ENCODE results near the gene HNRNPC.

HNRNPC gene

DNA sequence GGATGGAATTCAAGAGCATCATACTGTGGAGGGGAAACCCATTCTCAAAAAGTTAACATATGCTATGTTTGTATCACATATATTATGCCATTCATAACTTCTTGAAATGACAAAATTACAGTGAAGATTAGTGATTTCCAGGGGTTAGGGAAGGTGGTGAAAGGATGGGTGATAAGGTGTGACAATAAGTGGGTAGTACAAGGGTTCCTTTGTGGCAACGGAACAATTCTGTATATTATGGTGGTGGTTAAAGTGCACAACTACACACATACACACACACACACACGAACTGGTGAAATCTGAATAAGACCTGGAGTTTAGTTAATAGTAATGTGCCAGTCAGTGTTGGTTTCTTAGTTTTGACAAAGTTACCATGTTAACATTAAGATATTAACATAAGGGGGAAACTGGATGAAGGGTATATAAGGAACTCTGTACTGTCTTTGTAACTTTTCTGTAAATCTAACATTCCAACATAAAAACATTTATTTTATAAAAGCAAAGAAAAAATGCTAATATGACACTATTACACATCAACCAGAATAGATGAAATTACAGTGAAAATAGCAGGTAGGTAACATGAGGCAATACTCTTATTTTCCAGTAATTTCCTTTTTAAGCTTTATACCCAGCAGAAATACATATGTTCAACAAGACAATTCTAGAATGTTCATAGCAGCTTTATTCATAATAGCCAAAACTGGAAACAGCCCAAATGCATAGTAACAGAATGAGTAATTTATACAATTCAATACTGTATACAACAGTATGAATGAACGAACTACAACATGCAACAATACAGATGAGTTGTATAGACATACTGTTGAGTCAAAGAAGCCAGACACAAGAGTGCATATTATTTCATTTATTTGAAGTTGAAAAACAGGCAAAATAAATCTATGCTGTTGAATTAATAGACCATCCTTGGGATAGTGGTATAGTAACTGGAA is 69.4 kb downstream of the HNRNPC start:
- TF ChIP-seq CTCF (conservative IDR thresholded peaks at IDR 0.05; ENCODE audit: low read length): no peak
- no peak for TF ChIP-seq EZH2phosphoT487 (IDR thresholded peaks at IDR 0.05; ENCODE audit: borderline replicate concordance)
- Histone ChIP-seq H3K4me1 (ENCODE audit: insufficient read depth, low read length, poor library complexity, severe bottlenecking) (no peaks in the 10 kb centered on the region), H3F3A (ENCODE audit: low read depth) (no peaks in the 10 kb centered on the region), H3K9me3 (ENCODE audit: insufficient read depth, low read depth, low read length) (no peaks in the 10 kb centered on the region), H3K36me3 (ENCODE audit: insufficient read depth, low read length) (peaks cover 11% of the 10 kb centered on the region; the same call in 1 of the 2 replicates), H3K4me2 (ENCODE audit: low read depth, low read length, poor library complexity, severe bottlenecking) (no peak overlapping the region), H3K79me2 (ENCODE audit: insufficient read depth, low read length) (no peaks in the 10 kb centered on the region), H3K9me2 (replicated peaks; ENCODE audit: low read depth, low read length) (no peaks in the 10 kb centered on the region), H3K9ac (ENCODE audit: low read depth, low read length, poor library complexity, severe bottlenecking) (no peak overlapping the region), H4K20me1 (ENCODE audit: insufficient read depth, low read length, poor library complexity, severe bottlenecking) (no peaks in the 10 kb centered on the region), H3K27me3 (ENCODE audit: insufficient read depth, low read length, poor library complexity, severe bottlenecking) (no peaks in the 10 kb centered on the region), H2AFZ (ENCODE audit: low read length) (no peak overlapping the region), H3K4me3 (ENCODE audit: low read length, poor library complexity, severe bottlenecking) (no peak overlapping the region)

GRCh38 chr14:21197418-21198205 is 71.6 kb downstream of the HNRNPC start:
- Histone ChIP-seq H4K20me1 (ENCODE audit: insufficient read depth, low read length, poor library complexity, severe bottlenecking) (no peaks in the 10 kb centered on the region), H3F3A (ENCODE audit: low read depth) (no peaks in the 10 kb centered on the region)

DNA sequence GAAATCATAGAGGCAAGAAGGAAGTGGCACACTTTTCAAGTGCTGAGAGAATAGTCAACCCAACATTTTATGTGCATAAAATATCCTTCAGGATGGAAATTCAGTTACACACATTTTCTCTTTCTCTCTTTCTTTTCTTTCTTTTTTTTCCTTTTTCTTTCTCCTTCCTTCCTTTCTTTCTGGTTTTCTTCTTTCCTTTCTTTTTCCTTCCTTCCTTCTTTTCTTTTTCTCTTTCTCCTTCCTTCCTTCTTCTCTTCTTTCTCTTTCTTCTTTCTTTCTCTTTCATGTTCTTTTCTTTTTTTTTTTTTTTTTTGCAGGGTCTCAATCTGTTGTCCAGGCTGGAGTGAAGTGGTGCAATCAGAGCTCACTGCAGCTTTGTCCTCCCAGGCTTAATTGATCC is 74.6 kb downstream of the HNRNPC start:
- Histone ChIP-seq H3K4me3 (ENCODE audit: low read length, poor library complexity, severe bottlenecking) (no peak overlapping the region), H3K36me3 (ENCODE audit: insufficient read depth, low read length) (no peaks in the 10 kb centered on the region), H3K9ac (ENCODE audit: low read depth, low read length, poor library complexity, severe bottlenecking) (no peak overlapping the region), H3K4me1 (ENCODE audit: insufficient read depth, low read length, poor library complexity, severe bottlenecking) (peaks cover 3% of the 10 kb centered on the region), H3K79me2 (ENCODE audit: insufficient read depth, low read length) (no peaks in the 10 kb centered on the region), H2AFZ (ENCODE audit: low read length) (no peak overlapping the region), H3K27me3 (ENCODE audit: insufficient read depth, low read length, poor library complexity, severe bottlenecking) (no peaks in the 10 kb centered on the region), H3K9me2 (replicated peaks; ENCODE audit: low read depth, low read length) (no peaks in the 10 kb centered on the region), H3K9me3 (ENCODE audit: insufficient read depth, low read depth, low read length) (no peaks in the 10 kb centered on the region), H3F3A (ENCODE audit: low read depth) (no peaks in the 10 kb centered on the region), H4K20me1 (ENCODE audit: insufficient read depth, low read length, poor library complexity, severe bottlenecking) (no peaks in the 10 kb centered on the region), H3K4me2 (ENCODE audit: low read depth, low read length, poor library complexity, severe bottlenecking) (no peak overlapping the region)
- TF ChIP-seq EZH2phosphoT487 (IDR thresholded peaks at IDR 0.05; ENCODE audit: borderline replicate concordance) (no peak), CTCF (conservative IDR thresholded peaks at IDR 0.05; ENCODE audit: low read length) (no peak)

More at GRCh38 chr14:21197418-21198205, 71.6 kb downstream of the HNRNPC start:
- no peak overlapping the region for H3K9ac ChIP-seq (ENCODE audit: low read depth, low read length, poor library complexity, severe bottlenecking)
- TF ChIP-seq EZH2phosphoT487 (IDR thresholded peaks at IDR 0.05; ENCODE audit: borderline replicate concordance): no peak
- no peak for TF ChIP-seq CTCF (conservative IDR thresholded peaks at IDR 0.05; ENCODE audit: low read length)
- no peaks in the 10 kb centered on the region for H3K36me3 ChIP-seq (ENCODE audit: insufficient read depth, low read length)
- no peak overlapping the region for H3K4me3 ChIP-seq (ENCODE audit: low read length, poor library complexity, severe bottlenecking)
- no peaks in the 10 kb centered on the region for H3K4me1 ChIP-seq (ENCODE audit: insufficient read depth, low read length, poor library complexity, severe bottlenecking)
- H3K9me2 ChIP-seq (replicated peaks; ENCODE audit: low read depth, low read length): no peaks in the 10 kb centered on the region
- H3K9me3 ChIP-seq (ENCODE audit: insufficient read depth, low read depth, low read length): no peaks in the 10 kb centered on the region
- H3K79me2 ChIP-seq (ENCODE audit: insufficient read depth, low read length): no peaks in the 10 kb centered on the region
- H3K4me2 ChIP-seq (ENCODE audit: low read depth, low read length, poor library complexity, severe bottlenecking): no peak overlapping the region
- no peaks in the 10 kb centered on the region for H3K27me3 ChIP-seq (ENCODE audit: insufficient read depth, low read length, poor library complexity, severe bottlenecking)
- H2AFZ ChIP-seq (ENCODE audit: low read length): no peak overlapping the region

All from Loucy (cell line).